ENCODE measurements around the gene SLAMF1. TPM values are rescaled to one million over a fixed set of nuclear protein-coding genes. Genes with fewer than 3 reads are reported as not detected.

The SLAMF1 gene
- total RNA-seq, 3 donors from 2014 or later (not counting 1 experiment from before 2014, with no cell fraction given): 1.1 to 3.5 (median 2.1) TPM

Other genes starting within 250 kb of the SLAMF1 start
- gene VANGL2, start 246.5 kb downstream of the SLAMF1 start, total RNA-seq: under 1 TPM in 1 of 3 donors, not detected in 2; 0.08 TPM
- 10 to 100 TPM; 66.7 to 88.2 (median 68.1) TPM for gene SLAMF6, start 123.8 kb downstream of the SLAMF1 start, total RNA-seq
- 10 to 100 TPM; 11.1 to 56.7 (median 12.9) TPM for gene CD84, start 67.5 kb downstream of the SLAMF1 start, total RNA-seq
- gene CD48, start 64.8 kb upstream of the SLAMF1 start, total RNA-seq: 100 to 1,000 TPM; 213 to 249 (median 223) TPM
- gene SLAMF7, start 92.2 kb upstream of the SLAMF1 start, total RNA-seq: 100 to 1,000 TPM; 191 to 301 (median 227) TPM
- gene LY9, start 149.1 kb upstream of the SLAMF1 start, total RNA-seq: 10 to 100 TPM; 30.3 to 47.1 (median 34.4) TPM
- 100 to 1,000 TPM; 131 to 193 (median 150) TPM for gene CD244, start 215.8 kb upstream of the SLAMF1 start, total RNA-seq
- not detected for gene ITLN1, start 238.1 kb upstream of the SLAMF1 start, total RNA-seq